ENCODE data around the gene STAB1.

STAB1 gene

GRCh38 chr3:52455283-52456168 is 39.6 kb upstream of the STAB1 start, which contains the start of gene NISCH:
NISCH (plus strand) TSS chr3:52455604; CDS start chr3:52455642, 38 bp downstream.
- TF ChIP-seq CTCF (IDR thresholded peaks at IDR 0.05; ENCODE audit: extremely low read depth, missing control alignments): no peak
- DNase-seq (ENCODE audit: low spot score): peak; percentile 98

- no peak for DNase-seq (ENCODE audit: low spot score)
- no peak for TF ChIP-seq CTCF (IDR thresholded peaks at IDR 0.05; ENCODE audit: extremely low read depth, missing control alignments)
Measured at GRCh38 chr3:52456169-52456799, 38.9 kb upstream of the STAB1 start.

- no peak for TF ChIP-seq CTCF (IDR thresholded peaks at IDR 0.05; ENCODE audit: extremely low read depth, missing control alignments)
- no peak for DNase-seq (ENCODE audit: low spot score)
Measured at GRCh38 chr3:52456800-52457183, 38.3 kb upstream of the STAB1 start.

GRCh38 chr3:52458031-52458760 is 36.9 kb upstream of the STAB1 start:
- no peak for DNase-seq (ENCODE audit: low spot score)
- TF ChIP-seq CTCF (IDR thresholded peaks at IDR 0.05; ENCODE audit: extremely low read depth, missing control alignments): no peak

- no peak for TF ChIP-seq CTCF (IDR thresholded peaks at IDR 0.05; ENCODE audit: extremely low read depth, missing control alignments)
- no peak for DNase-seq (ENCODE audit: low spot score)
Measured at GRCh38 chr3:52458770-52459545, 36.2 kb upstream of the STAB1 start.

- no peak for DNase-seq (ENCODE audit: low spot score)
- TF ChIP-seq CTCF (IDR thresholded peaks at IDR 0.05; ENCODE audit: extremely low read depth, missing control alignments): no peak
Measured at GRCh38 chr3:52461874-52462273, 33.3 kb upstream of the STAB1 start.

Measured in GM20000 (cell line).